Ovary (tissue), 9 donors: ENCODE data around the gene ICAM5. TPM values are rescaled to one million over a fixed set of nuclear protein-coding genes. Genes with fewer than 3 reads are reported as not detected.

Experiments used
- DNase-seq, 5 donors: peaks; one replicate each; pipeline ENCODE4 v3.0.0-alpha.2; 2019 to 2020
- H3K27ac ChIP-seq, 2 donors: fragments of 200-600 bp; one replicate each; pipeline versions ENCODE4 v1.5.1 to v1.8.0; 2019 to 2022
- H3K27me3 ChIP-seq: fragments of 200-600 bp; one replicate; pipeline ENCODE4 v1.8.0; 2022
- H3K36me3 ChIP-seq: fragments of 200-600 bp; sonication (generic); one replicate; pipeline ENCODE4 v1.5.1; 2019
- H3K4me1 ChIP-seq: one replicate; pipeline ENCODE4 v1.8.1; 2013; ENCODE audit warnings: mild to moderate bottlenecking, moderate library complexity; ENCODE audit not compliant: insufficient read depth
- H3K4me3 ChIP-seq: fragments of 200-600 bp; sonication (generic); one replicate; pipeline ENCODE4 v1.5.1; 2017
- H3K9me3 ChIP-seq, 2 donors: fragments of 200-600 bp in 1 of 2; sonication (generic) in 1 of 2; one replicate each; pipeline versions ENCODE4 v1.5.1 to v1.8.1; 2013 to 2019; ENCODE audit warnings: mild to moderate bottlenecking in 1 of 2, moderate library complexity in 1 of 2
- CTCF ChIP-seq, 3 donors: fragments of 450-650 bp in 2 of 3; fragments of 200-600 bp in 1 of 3; IDR thresholded peaks; one replicate each; pipeline versions ENCODE4 v1.5.1 to v1.8.0; 2016 to 2022; ENCODE audit warnings: antibody characterized with exemption in 3 of 3, mild to moderate bottlenecking in 1 of 3
- EP300 ChIP-seq: sonication (generic); formaldehyde crosslinking; IDR thresholded peaks from one replicate; pipeline ENCODE4 v1.6.1; 2017; ENCODE audit warnings: antibody characterized with exemption
- POLR2A ChIP-seq: fragments of 450-650 bp; IDR thresholded peaks from one replicate; pipeline ENCODE4 v1.6.1; 2017; ENCODE audit warnings: antibody characterized with exemption, mild to moderate bottlenecking, moderate library complexity
- WGBS, 3 donors: extraction: QIAGEN DNeasy Blood & Tissue Kit in 1 of 3; methylation state at CpG; one replicate each; pipeline versions ENCODE4 v1.1.5 to v1.1.7; 2013 to 2017; 5-methylcytosine and 5-hydroxymethylcytosine counted together
- intact Hi-C, 4 donors: fragments of 100-400 bp; cut with DNase I; formaldehyde crosslinking; loops; one replicate each; pipeline versions ENCODE4 v1.11.0 to v1.15.1; 2022 to 2023
- polyA plus RNA-seq, 2 donors: library from polyadenylated mRNA; stranded (reverse); fragments of 200-250 nt in 1 of 2; fragments of 350-450 nt in 1 of 2; fragmentation: Illumina TruSeq in 1 of 2; extraction: RNeasy Lipid Tissue Mini Kit (QIAGEN cat#74804) in 1 of 2; gene quantifications; one replicate each; pipeline ENCODE4 v1.2.3, GENCODE V29; 2013 to 2014
- small RNA-seq: library from RNA; depleted of rRNA; stranded (forward); fragments of <200 nt; gene quantifications from one replicate; pipeline ENCODE3, GENCODE V24; 2016
- total RNA-seq, 7 donors: library from RNA; depleted of rRNA in 2 of 7; stranded (reverse); fragments of >200 nt in 2 of 7; fragmentation: NEBNext Ultra II Directional in 3 of 7; extraction: Animal tissue kit (Norgen Biotek cat#: 25700) in 3 of 7; gene quantifications; one replicate each; pipeline versions ENCODE4 v1.1.0 to v1.2.4, GENCODE V29; 2016 to 2023
- donor health status: DM: no; HTN: no; CAD: no; lungs with moderate emphysema.
- donor health status: DM: no; HTN: no; CAD: no.
- donor health status: Bipolar disorder and iron deficiency.
- donor health status: DM: yes; HTN: yes; CAD: no.
- donor health status: DM: no; HTN: no; CAD: no.
- donor health status: DM: yes; HTN: yes; CAD: no.

ICAM5 gene
- total and polyA plus RNA-seq, 9 donors = 0.11 to 16.1 (median 1.7) TPM; not detected in 1

- intact Hi-C loops = no loop called here
- Histone ChIP-seq H3K36me3 (no peaks in the 10 kb centered on the region), H3K4me3 (no peak overlapping the region), H3K9me3 (no peaks in the 10 kb centered on the region), H3K27me3 (no peaks in the 10 kb centered on the region), H3K4me1 (peaks cover 2% of the 10 kb centered on the region), H3K27ac (no peak overlapping the region)
- TF ChIP-seq POLR2A (no peak), CTCF (IDR thresholded peaks at IDR 0.05) (no peak), EP300 (no peak)
- 91 to 93% (median 91%) methylated on average over 5 of the region's 5 CpGs for WGBS, 3 donors
- DNase-seq = no peak
Measured at GRCh38 chr19:10339977-10340376, 50.2 kb downstream of the ICAM5 start.

DNA sequence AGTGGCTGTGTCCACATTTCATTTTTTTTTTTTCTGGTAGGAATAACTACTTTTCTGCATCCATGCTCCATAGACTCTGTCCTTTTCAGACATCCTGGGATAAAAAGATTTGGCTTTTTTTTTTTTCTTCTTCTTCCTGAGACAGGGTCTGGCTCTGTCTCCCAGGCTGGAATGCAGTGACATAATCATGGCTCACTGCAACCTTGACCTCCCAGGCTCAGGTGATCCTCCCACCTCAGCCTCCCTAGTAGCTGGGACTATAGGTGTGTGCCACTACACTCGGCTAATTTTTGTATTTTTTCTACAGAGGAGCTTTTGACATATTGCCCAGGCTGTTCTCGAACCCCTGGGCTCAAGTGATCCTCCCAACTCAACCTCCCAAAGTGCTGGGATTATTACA lies 53.7 kb downstream of the ICAM5 start:
- no peak for DNase-seq
- intact Hi-C loops = no loop called here
- 39 to 52% (median 43%) methylated on average over 2 of the region's 2 CpGs for WGBS, 3 donors
- H3K27me3 ChIP-seq = no peaks in the 10 kb centered on the region
- no peaks in the 10 kb centered on the region for H3K4me1 ChIP-seq
- no peak overlapping the region for H3K27ac ChIP-seq
- H3K4me3 ChIP-seq = no peak overlapping the region
- H3K9me3 ChIP-seq = no peaks in the 10 kb centered on the region
- H3K36me3 ChIP-seq = no peaks in the 10 kb centered on the region
- TF ChIP-seq POLR2A (no peak), EP300 (no peak), CTCF (IDR thresholded peaks at IDR 0.05) (no peak)

DNA sequence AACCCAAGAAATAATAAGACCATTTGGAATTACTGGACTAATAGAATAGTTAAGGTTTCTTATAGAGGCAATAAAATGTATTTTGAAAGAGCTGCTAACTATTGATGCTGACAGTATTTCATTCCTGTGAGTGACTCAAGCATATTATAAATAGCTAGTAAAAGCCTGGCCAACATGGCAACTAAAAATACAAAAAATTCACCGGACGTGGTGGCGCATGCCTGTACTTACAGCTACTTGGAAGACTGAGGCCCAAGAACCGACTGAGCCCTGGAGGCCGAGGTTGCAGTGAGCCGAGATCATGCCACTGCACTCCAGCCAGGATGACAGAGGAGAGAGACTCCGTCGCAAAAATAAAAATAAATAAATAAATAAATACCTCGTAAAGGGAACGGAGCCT lies 55.0 kb downstream of the ICAM5 start:
- H3K27ac ChIP-seq = no peak overlapping the region

More for the DNA sequence above, 55.0 kb downstream of the ICAM5 start:
- intact Hi-C loops = no loop called here
- no peak for TF ChIP-seq POLR2A
- TF ChIP-seq EP300 = no peak
- TF ChIP-seq CTCF (IDR thresholded peaks at IDR 0.05) = no peak
- Histone ChIP-seq H3K27me3 (no peaks in the 10 kb centered on the region), H3K9me3 (no peaks in the 10 kb centered on the region), H3K4me3 (no peak overlapping the region), H3K4me1 (no peaks in the 10 kb centered on the region), H3K36me3 (no peaks in the 10 kb centered on the region)
- no peak for DNase-seq
- WGBS, 3 donors = 78 to 89% (median 84%) methylated on average over 10 of the region's 10 CpGs

Small RNA genes lying within 50 kb of the gene (small RNA-seq; reads per million reads assigned to genes)
- not detected for gene AC011511.1
- gene AC011511.4 = not detected

Other genes starting within 250 kb of the ICAM5 start
- 10 to 100 TPM; 34.0 to 49.5 (median 40.2) TPM for gene SHFL, start 203.6 kb upstream of the ICAM5 start, total RNA-seq
- gene SHFL, start 203.6 kb upstream of the ICAM5 start, polyA plus RNA-seq = 10 to 100 TPM; 39.0 to 42.1 TPM
- under 1 TPM in 6 of 7 donors, not detected in 1; 0.15 to 0.80 (median 0.38) TPM for gene ANGPTL6, start 187.3 kb upstream of the ICAM5 start, total RNA-seq
- gene ANGPTL6, start 187.3 kb upstream of the ICAM5 start, polyA plus RNA-seq = 1 to 10 TPM in 1 of 2 donors, under 1 TPM in 1; 0.10 to 1.4 TPM
- 10 to 100 TPM; 21.0 to 58.3 (median 44.4) TPM for gene PPAN, start 183.6 kb upstream of the ICAM5 start, total RNA-seq
- gene PPAN, start 183.6 kb upstream of the ICAM5 start, polyA plus RNA-seq = 10 to 100 TPM in 1 of 2 donors, 1 to 10 TPM in 1; 6.2 to 33.3 TPM
- 10 to 100 TPM in 5 of 7 donors, 1 to 10 TPM in 2; 5.5 to 18.5 (median 14.4) TPM for gene P2RY11, start 178.3 kb upstream of the ICAM5 start, total RNA-seq
- 1 to 10 TPM; 2.1 to 8.7 TPM for gene P2RY11, start 178.3 kb upstream of the ICAM5 start, polyA plus RNA-seq
- gene EIF3G, start 170.1 kb upstream of the ICAM5 start, total RNA-seq = 100 to 1,000 TPM; 284 to 375 (median 298) TPM
- 100 to 1,000 TPM; 293 to 311 TPM for gene EIF3G, start 170.1 kb upstream of the ICAM5 start, polyA plus RNA-seq
- 10 to 100 TPM; 28.1 to 74.2 (median 41.8) TPM for gene DNMT1, start 95.0 kb upstream of the ICAM5 start, total RNA-seq
- gene DNMT1, start 95.0 kb upstream of the ICAM5 start, polyA plus RNA-seq = 10 to 100 TPM; 19.8 to 60.2 TPM
- 10 to 100 TPM in 4 of 7 donors, 1 to 10 TPM in 3; 3.6 to 25.9 (median 12.7) TPM for gene S1PR2, start 58.6 kb upstream of the ICAM5 start, total RNA-seq
- gene S1PR2, start 58.6 kb upstream of the ICAM5 start, polyA plus RNA-seq = 1 to 10 TPM; 4.9 to 5.1 TPM
- gene MRPL4, start 37.7 kb upstream of the ICAM5 start, total RNA-seq = 10 to 100 TPM; 42.2 to 73.3 (median 58.9) TPM
- gene MRPL4, start 37.7 kb upstream of the ICAM5 start, polyA plus RNA-seq = 10 to 100 TPM in 1 of 2 donors, 1 to 10 TPM in 1; 4.7 to 60.6 TPM
- 100 to 1,000 TPM in 1 of 7 donors, 10 to 100 TPM in 6; 12.1 to 116 (median 18.7) TPM for gene ICAM1, start 18.8 kb upstream of the ICAM5 start, total RNA-seq
- 10 to 100 TPM; 12.3 to 20.6 TPM for gene ICAM1, start 18.8 kb upstream of the ICAM5 start, polyA plus RNA-seq
- gene ICAM4, start 3.0 kb upstream of the ICAM5 start, total RNA-seq = 1 to 10 TPM in 2 of 7 donors, under 1 TPM in 5; 0.26 to 3.3 (median 0.60) TPM
- gene ICAM4, start 3.0 kb upstream of the ICAM5 start, polyA plus RNA-seq = under 1 TPM; 0.17 to 0.29 TPM
- 1 to 10 TPM; 2.6 to 5.6 (median 3.0) TPM for gene ZGLP1, start 19.9 kb downstream of the ICAM5 start, total RNA-seq
- 1 to 10 TPM in 1 of 2 donors, under 1 TPM in 1; 0.27 to 4.5 TPM for gene ZGLP1, start 19.9 kb downstream of the ICAM5 start, polyA plus RNA-seq
- 10 to 100 TPM; 11.1 to 23.6 (median 13.2) TPM for gene FDX2, start 26.1 kb downstream of the ICAM5 start, total RNA-seq
- gene FDX2, start 26.1 kb downstream of the ICAM5 start, polyA plus RNA-seq = 10 to 100 TPM in 1 of 2 donors, 1 to 10 TPM in 1; 2.5 to 16.8 TPM
- 10 to 100 TPM; 13.1 to 50.7 (median 41.0) TPM for gene RAVER1, start 43.6 kb downstream of the ICAM5 start, total RNA-seq
- gene RAVER1, start 43.6 kb downstream of the ICAM5 start, polyA plus RNA-seq = 10 to 100 TPM in 1 of 2 donors, 1 to 10 TPM in 1; 1.3 to 18.2 TPM
- gene ICAM3, start 49.7 kb downstream of the ICAM5 start, total RNA-seq = 10 to 100 TPM in 1 of 7 donors, 1 to 10 TPM in 6; 2.2 to 10.9 (median 3.6) TPM
- gene ICAM3, start 49.7 kb downstream of the ICAM5 start, polyA plus RNA-seq = 1 to 10 TPM; 3.9 to 4.3 TPM
- gene TYK2, start 90.6 kb downstream of the ICAM5 start, total RNA-seq = 100 to 1,000 TPM in 1 of 7 donors, 10 to 100 TPM in 6; 55.4 to 118 (median 81.6) TPM
- gene TYK2, start 90.6 kb downstream of the ICAM5 start, polyA plus RNA-seq = 10 to 100 TPM; 62.7 to 73.2 TPM
- gene CDC37, start 113.6 kb downstream of the ICAM5 start, total RNA-seq = 100 to 1,000 TPM in 5 of 7 donors, 10 to 100 TPM in 2; 81.3 to 123 (median 113) TPM
- 100 to 1,000 TPM; 117 to 180 TPM for gene CDC37, start 113.6 kb downstream of the ICAM5 start, polyA plus RNA-seq
- gene PDE4A, start 130.6 kb downstream of the ICAM5 start, total RNA-seq = 1 to 10 TPM in 6 of 7 donors, under 1 TPM in 1; 0.71 to 4.8 (median 3.0) TPM
- 1 to 10 TPM; 2.1 to 2.6 TPM for gene PDE4A, start 130.6 kb downstream of the ICAM5 start, polyA plus RNA-seq
- gene KEAP1, start 213.4 kb downstream of the ICAM5 start, total RNA-seq = 10 to 100 TPM; 29.6 to 61.7 (median 51.7) TPM
- 10 to 100 TPM; 38.5 to 40.4 TPM for gene KEAP1, start 213.4 kb downstream of the ICAM5 start, polyA plus RNA-seq
- under 1 TPM in 6 of 7 donors, not detected in 1; 0.12 to 0.57 (median 0.32) TPM for gene S1PR5, start 227.5 kb downstream of the ICAM5 start, total RNA-seq
- 1 to 10 TPM in 1 of 2 donors, under 1 TPM in 1; 0.33 to 1.4 TPM for gene S1PR5, start 227.5 kb downstream of the ICAM5 start, polyA plus RNA-seq